A673 (cell line): ENCODE measurements around the gene PCNX3. TPM values are rescaled to one million over a fixed set of nuclear protein-coding genes. Genes with fewer than 3 reads are reported as not detected.

Experiments
- Bru-seq: library from RNA; stranded (reverse); fragments of 400-500 nt; gene quantifications from one replicate; lab custom pipeline; 2021; lab: Mats Ljungman, UMichigan
- BruChase-seq, 2 experiments: library from RNA; stranded (reverse); fragments of 400-500 nt; gene quantifications; one replicate each; lab custom pipeline; 2021; lab: Mats Ljungman, UMichigan
- BruUV-seq: library from RNA; stranded (reverse); fragments of 400-500 nt; replicated peaks from 2 replicates; lab custom pipeline; 2021; lab: Mats Ljungman, UMichigan
- CTCF ChIA-PET: fragments of 300-600 bp; sonication (Branson Sonifier 250); formaldehyde crosslinking; loops from one replicate; lab custom pipeline; 2022; ENCODE audit warnings: antibody characterized with exemption; lab: Charles Lee
- POLR2A ChIA-PET: fragments of 300-600 bp; sonication (Branson Sonifier 250); formaldehyde crosslinking; loops from one replicate; lab custom pipeline; 2022; ENCODE audit warnings: antibody characterized with exemption; ENCODE audit not compliant: low non-redundant PET; lab: Charles Lee
- DNase-seq: peaks from one replicate; pipeline ENCODE4 v3.0.0-alpha.2; 2015; ENCODE audit warnings: low spot score
- H3K27ac ChIP-seq: fragments of 200-600 bp; sonication (generic); 2 replicates; pipeline ENCODE4 v1.5.1; 2016; ENCODE audit warnings: mixed run types, low read depth, mild to moderate bottlenecking, mixed read lengths, antibody characterized with exemption, low read length; ENCODE audit not compliant: poor library complexity, severe bottlenecking
- H3K27me3 ChIP-seq: fragments of 200-600 bp; sonication (generic); replicated peaks from 2 replicates; pipeline ENCODE4 v1.6.1; 2017; ENCODE audit warnings: mixed run types, low read depth, mild to moderate bottlenecking, mixed read lengths, antibody characterized with exemption, low read length; ENCODE audit not compliant: insufficient read depth, poor library complexity
- H3K36me3 ChIP-seq: fragments of 200-600 bp; sonication (generic); 2 replicates; pipeline ENCODE4 v1.6.1; 2016; ENCODE audit warnings: mixed run types, mild to moderate bottlenecking, mixed read lengths, antibody characterized with exemption, low read length; ENCODE audit not compliant: insufficient read depth, poor library complexity, severe bottlenecking
- H3K4me1 ChIP-seq: fragments of 200-600 bp; sonication (generic); 2 replicates; pipeline ENCODE4 v1.6.1; 2017; ENCODE audit warnings: mixed run types, mild to moderate bottlenecking, mixed read lengths, antibody characterized with exemption, low read length; ENCODE audit not compliant: insufficient read depth, poor library complexity, severe bottlenecking
- H3K4me3 ChIP-seq: fragments of 200-600 bp; sonication (generic); 2 replicates; pipeline ENCODE4 v1.5.1; 2016; ENCODE audit warnings: low read depth, mixed run types, mild to moderate bottlenecking, mixed read lengths, low read length; ENCODE audit not compliant: poor library complexity, severe bottlenecking
- H3K9me3 ChIP-seq: fragments of 200-600 bp; sonication (generic); 2 replicates; pipeline ENCODE4 v1.6.1; 2016; ENCODE audit warnings: mixed run types, low read depth, mild to moderate bottlenecking, mixed read lengths, antibody characterized with exemption, low read length; ENCODE audit not compliant: poor library complexity, severe bottlenecking
- EZH2 ChIP-seq: fragments of 200-600 bp; sonication (generic); IDR thresholded peaks from 2 replicates; pipeline ENCODE4 v1.6.1; 2017; ENCODE audit warnings: borderline replicate concordance, low read depth, mild to moderate bottlenecking, mixed read lengths, antibody characterized with exemption, low read length; ENCODE audit not compliant: poor library complexity, severe bottlenecking
- intact Hi-C: fragments of 100-400 bp; cut with micrococcal nuclease; formaldehyde crosslinking; loops from one replicate; pipeline ENCODE4 v1.10.0; 2022; ENCODE audit not compliant: unreplicated experiment
- long read RNA-seq: library from polyadenylated mRNA; stranded (forward); transcript quantifications from one replicate; pipeline ENCODE4 v2.0.0, GENCODE V29; 2022
- total RNA-seq: library from RNA; stranded (reverse); gene quantifications from 2 replicates; pipeline ENCODE4 v1.2.3, GENCODE V29; 2021
- TF ChIP-seq, protein P1 (sequence below): fragments of 300-800, 200-600 bp; sonication (generic); conservative IDR thresholded peaks from 2 replicates; pipeline ENCODE4 v1.5.1; 2017; ENCODE audit warnings: low read depth, mild to moderate bottlenecking, antibody characterized with exemption, low read length, moderate library complexity, mixed read lengths

PCNX3 gene
- total RNA-seq: 63.4 and 68.0 TPM in 2 replicates
- Bru-seq, nascent RNA: percentile 61 among the genes with signal in this experiment
- BruChase-seq, experiment 1, labeled RNA remaining after a 2-hour chase: percentile 76 among the genes with signal in this experiment
- BruChase-seq, experiment 2, labeled RNA remaining after a 6-hour chase: percentile 87 among the genes with signal in this experiment
- long read RNA-seq, partial matches to known transcripts: 56 of 79 reads
- long read RNA-seq, other reads (novel, unspliced or antisense): 23 of 79 reads

DNA sequence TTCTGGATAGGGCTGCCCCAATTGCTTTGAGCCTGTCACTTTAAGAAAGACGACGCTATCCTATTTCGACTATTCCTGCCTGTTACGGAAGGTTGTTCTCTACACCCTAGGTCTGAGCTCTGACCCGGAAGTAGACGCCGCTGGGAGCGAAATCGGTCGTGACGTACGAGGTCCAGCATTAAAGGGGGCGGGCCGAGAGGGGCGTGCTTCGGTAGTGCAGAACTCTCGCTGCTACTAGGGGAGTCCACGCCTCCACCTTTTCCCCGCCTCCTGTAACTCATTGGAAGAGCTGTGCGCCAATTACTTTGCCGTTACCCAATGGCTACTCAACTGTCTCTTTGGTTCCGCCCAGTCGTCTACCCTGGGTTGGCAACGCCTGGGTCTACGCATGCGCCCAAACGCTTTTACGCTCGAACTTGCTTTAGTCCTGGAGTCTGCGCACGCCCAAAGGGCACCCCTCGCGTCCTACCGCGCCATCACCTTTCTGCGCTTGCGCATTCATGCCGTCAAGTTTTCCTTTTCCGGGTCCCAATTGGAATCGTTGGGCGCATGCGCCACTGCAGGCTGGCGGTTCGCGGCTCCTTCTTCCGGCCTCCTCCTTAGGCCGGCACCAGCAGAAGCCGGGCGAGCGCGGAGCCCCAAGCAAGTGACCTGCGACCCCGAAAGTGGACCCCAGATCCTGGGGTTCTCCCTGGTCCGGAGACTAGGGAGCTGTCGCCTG is at the start of gene PCNX3:
Gene PCNX3 (plus strand): TSS at position 548 of the 721 bp plus-strand sequence. CDS start 536 bp downstream, outside the sequence.
- ChIA-PET POLR2A (interaction anchor here (0.6 kb wide), 1 partner anchor 1016 kb away, joined by 6 read pairs; no protein-coding TSS in a partner anchor), CTCF (interaction anchor here (0.6 to 1.3 kb wide), 4 partner anchors 10 to 534 kb away, joined by 3 to 4 read pairs (median 4); partner anchors contain the start of gene MUS81)
- BruUV-seq: no TSS peak
- H3K4me3 ChIP-seq: peak within 1 kb of the TSS; percentile 92
- H3K9me3 ChIP-seq: no peaks in the 10 kb centered on the region
- intact Hi-C loops: no loop called here
- H3K27me3 ChIP-seq: no peaks in the 10 kb centered on the region
- TF ChIP-seq, protein P1, sequence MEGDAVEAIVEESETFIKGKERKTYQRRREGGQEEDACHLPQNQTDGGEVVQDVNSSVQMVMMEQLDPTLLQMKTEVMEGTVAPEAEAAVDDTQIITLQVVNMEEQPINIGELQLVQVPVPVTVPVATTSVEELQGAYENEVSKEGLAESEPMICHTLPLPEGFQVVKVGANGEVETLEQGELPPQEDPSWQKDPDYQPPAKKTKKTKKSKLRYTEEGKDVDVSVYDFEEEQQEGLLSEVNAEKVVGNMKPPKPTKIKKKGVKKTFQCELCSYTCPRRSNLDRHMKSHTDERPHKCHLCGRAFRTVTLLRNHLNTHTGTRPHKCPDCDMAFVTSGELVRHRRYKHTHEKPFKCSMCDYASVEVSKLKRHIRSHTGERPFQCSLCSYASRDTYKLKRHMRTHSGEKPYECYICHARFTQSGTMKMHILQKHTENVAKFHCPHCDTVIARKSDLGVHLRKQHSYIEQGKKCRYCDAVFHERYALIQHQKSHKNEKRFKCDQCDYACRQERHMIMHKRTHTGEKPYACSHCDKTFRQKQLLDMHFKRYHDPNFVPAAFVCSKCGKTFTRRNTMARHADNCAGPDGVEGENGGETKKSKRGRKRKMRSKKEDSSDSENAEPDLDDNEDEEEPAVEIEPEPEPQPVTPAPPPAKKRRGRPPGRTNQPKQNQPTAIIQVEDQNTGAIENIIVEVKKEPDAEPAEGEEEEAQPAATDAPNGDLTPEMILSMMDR: no peak
- no peak for TF ChIP-seq EZH2
- H3K36me3 ChIP-seq: peaks cover 32% of the 10 kb centered on the region
- H3K4me1 ChIP-seq: peaks cover 21% of the 10 kb centered on the region
- DNase-seq: peak; percentile 100
- peak within 1 kb of the TSS; percentile 90 for H3K27ac ChIP-seq

DNA sequence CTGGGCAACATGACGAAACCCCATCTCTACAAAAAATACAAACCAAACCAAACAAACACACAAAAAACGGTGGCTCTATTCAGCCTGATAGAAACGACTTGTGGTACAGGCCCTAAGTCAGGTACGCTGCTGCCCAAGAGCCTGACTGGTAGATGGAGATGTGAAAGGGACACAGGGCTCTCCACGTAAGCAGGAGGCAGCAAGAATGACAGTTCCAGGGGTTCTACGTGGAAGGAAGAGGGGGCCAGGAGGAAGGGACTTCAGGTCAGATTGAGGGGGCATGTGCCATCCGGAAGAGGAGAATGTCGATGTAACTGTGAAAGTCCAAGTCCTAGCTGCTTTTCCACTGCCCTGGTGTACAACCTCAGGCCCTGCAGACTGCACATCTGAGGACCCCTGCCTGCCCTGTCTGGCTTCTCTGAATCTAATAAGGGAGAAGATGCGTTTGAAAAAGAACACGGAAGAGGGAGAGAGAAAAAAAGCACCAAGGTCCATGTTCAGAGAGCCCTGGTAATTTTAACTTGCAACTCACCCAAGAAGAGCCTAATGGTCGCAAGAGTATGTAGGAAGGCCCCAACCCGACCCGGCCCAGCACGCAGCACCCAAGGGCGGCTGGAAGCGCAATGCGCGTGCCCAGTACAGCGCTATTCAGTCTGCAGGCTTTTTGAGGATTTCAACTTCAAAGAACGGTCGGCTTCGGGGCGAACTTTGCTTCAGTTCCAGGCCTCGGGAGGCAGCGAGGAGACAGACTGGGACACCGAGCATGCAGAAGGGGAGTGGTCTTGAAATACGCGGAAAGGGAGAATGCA is 46.2 kb upstream of the PCNX3 start:
- TSS peak; percentile 66 for BruUV-seq

More for the DNA sequence above, 46.2 kb upstream of the PCNX3 start:
- TF ChIP-seq, protein P1: no peak
- no peak for TF ChIP-seq EZH2
- intact Hi-C loops: no loop called here
- no peak for DNase-seq
- peak overlapping the region; percentile 87 for H3K4me3 ChIP-seq
- H3K9me3 ChIP-seq: no peaks in the 10 kb centered on the region
- peaks cover 6% of the 10 kb centered on the region for H3K36me3 ChIP-seq
- peak overlapping the region; percentile 92 for H3K27ac ChIP-seq
- ChIA-PET POLR2A (interaction anchor here (1.2 kb wide), 1 partner anchor 8 kb away, joined by 3 read pairs; no protein-coding TSS in a partner anchor), CTCF (interaction anchor here (0.6 to 2.2 kb wide), 3 partner anchors 9 to 1268 kb away, joined by 3 to 12 read pairs (median 4); no protein-coding TSS in a partner anchor)
- peaks cover 21% of the 10 kb centered on the region for H3K4me1 ChIP-seq
- H3K27me3 ChIP-seq: no peaks in the 10 kb centered on the region
